Embryonic facial prominence (tissue), 1 donor: ENCODE data around the gene HAGH.

Experiments used
- DNase-seq: peaks from one replicate; pipeline ENCODE4 v3.0.0-alpha.2; 2016; ENCODE audit errors: extremely low spot score

Gene HAGH

GRCh38 chr16:1762196-1762878, 64.3 kb downstream of the HAGH start:
- DNase-seq: no peak

- no peak for DNase-seq
Measured at GRCh38 chr16:1761751-1762150, 64.9 kb downstream of the HAGH start.

GRCh38 chr16:1760911-1761310, 65.7 kb downstream of the HAGH start:
- DNase-seq: no peak

- no peak for DNase-seq
Measured at GRCh38 chr16:1759511-1759910, 67.1 kb downstream of the HAGH start.

- DNase-seq: no peak
Measured at GRCh38 chr16:1758923-1759322, 67.7 kb downstream of the HAGH start.

GRCh38 chr16:1757714-1758461, 68.7 kb downstream of the HAGH start:
- DNase-seq: no peak
